Measurements from ENCODE around the gene HMCN1.

- no peak for TF ChIP-seq CTCF (IDR thresholded peaks at IDR 0.05)
- no peak for TF ChIP-seq NFIC (IDR thresholded peaks at IDR 0.05; ENCODE audit: borderline replicate concordance)
- no peak for TF ChIP-seq EZH2phosphoT487 (IDR thresholded peaks at IDR 0.05; ENCODE audit: borderline replicate concordance, low read depth)
- TF ChIP-seq SIN3A (IDR thresholded peaks at IDR 0.05; ENCODE audit: borderline replicate concordance, low read depth, low read length) = no peak
- no peak for TF ChIP-seq TAF1 (IDR thresholded peaks at IDR 0.05; ENCODE audit: borderline replicate concordance, low read depth, low read length)
- no peak for TF ChIP-seq TCF12 (IDR thresholded peaks at IDR 0.05)
- TF ChIP-seq USF1 (IDR thresholded peaks at IDR 0.05; ENCODE audit: borderline replicate concordance, low read depth) = no peak
- no peak for TF ChIP-seq MXI1 (IDR thresholded peaks at IDR 0.05; ENCODE audit: low read depth, low read length)
Measured at GRCh38 chr1:186059311-186059710, 325.1 kb downstream of the HMCN1 start.
